ENCODE measurements around the gene EML4.
"Not testable (repeated sequence)": the region's sequence is repeated elsewhere in the genome, so short reads cannot be mapped to it uniquely, and the experiment has no call there.

The EML4 gene, protein sequence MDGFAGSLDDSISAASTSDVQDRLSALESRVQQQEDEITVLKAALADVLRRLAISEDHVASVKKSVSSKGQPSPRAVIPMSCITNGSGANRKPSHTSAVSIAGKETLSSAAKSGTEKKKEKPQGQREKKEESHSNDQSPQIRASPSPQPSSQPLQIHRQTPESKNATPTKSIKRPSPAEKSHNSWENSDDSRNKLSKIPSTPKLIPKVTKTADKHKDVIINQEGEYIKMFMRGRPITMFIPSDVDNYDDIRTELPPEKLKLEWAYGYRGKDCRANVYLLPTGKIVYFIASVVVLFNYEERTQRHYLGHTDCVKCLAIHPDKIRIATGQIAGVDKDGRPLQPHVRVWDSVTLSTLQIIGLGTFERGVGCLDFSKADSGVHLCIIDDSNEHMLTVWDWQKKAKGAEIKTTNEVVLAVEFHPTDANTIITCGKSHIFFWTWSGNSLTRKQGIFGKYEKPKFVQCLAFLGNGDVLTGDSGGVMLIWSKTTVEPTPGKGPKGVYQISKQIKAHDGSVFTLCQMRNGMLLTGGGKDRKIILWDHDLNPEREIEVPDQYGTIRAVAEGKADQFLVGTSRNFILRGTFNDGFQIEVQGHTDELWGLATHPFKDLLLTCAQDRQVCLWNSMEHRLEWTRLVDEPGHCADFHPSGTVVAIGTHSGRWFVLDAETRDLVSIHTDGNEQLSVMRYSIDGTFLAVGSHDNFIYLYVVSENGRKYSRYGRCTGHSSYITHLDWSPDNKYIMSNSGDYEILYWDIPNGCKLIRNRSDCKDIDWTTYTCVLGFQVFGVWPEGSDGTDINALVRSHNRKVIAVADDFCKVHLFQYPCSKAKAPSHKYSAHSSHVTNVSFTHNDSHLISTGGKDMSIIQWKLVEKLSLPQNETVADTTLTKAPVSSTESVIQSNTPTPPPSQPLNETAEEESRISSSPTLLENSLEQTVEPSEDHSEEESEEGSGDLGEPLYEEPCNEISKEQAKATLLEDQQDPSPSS

GRCh38 chr2:42169100-42169873 lies at the start of gene EML4:
Gene EML4, plus strand, starts transcription at chr2:42169353. Its CDS starts 259 bp downstream, at chr2:42169612.
- Histone ChIP-seq H3K27ac (peak within 1 kb of the TSS; percentile 86), H3K36me3 (ENCODE audit: control insufficient read depth, insufficient read depth, low read length) (no peaks in the 10 kb centered on the region), H3K9ac (peak within 1 kb of the TSS; percentile 59), H2AFZ (peak within 1 kb of the TSS; percentile 96), H3K4me2 (ENCODE audit: low read length) (peak within 1 kb of the TSS; percentile 94), H3K9me3 (ENCODE audit: control insufficient read depth, low read length) (no peaks in the 10 kb centered on the region), H3K4me3 (ENCODE audit: low read depth, low read length) (peak within 1 kb of the TSS; percentile 89), H3K27me3 (ENCODE audit: control insufficient read depth, insufficient read depth, low read length) (no peaks in the 10 kb centered on the region), H3K79me2 (peaks cover 19% of the 10 kb centered on the region), H3K4me1 (peaks cover 26% of the 10 kb centered on the region)
- TF ChIP-seq, protein P1, sequence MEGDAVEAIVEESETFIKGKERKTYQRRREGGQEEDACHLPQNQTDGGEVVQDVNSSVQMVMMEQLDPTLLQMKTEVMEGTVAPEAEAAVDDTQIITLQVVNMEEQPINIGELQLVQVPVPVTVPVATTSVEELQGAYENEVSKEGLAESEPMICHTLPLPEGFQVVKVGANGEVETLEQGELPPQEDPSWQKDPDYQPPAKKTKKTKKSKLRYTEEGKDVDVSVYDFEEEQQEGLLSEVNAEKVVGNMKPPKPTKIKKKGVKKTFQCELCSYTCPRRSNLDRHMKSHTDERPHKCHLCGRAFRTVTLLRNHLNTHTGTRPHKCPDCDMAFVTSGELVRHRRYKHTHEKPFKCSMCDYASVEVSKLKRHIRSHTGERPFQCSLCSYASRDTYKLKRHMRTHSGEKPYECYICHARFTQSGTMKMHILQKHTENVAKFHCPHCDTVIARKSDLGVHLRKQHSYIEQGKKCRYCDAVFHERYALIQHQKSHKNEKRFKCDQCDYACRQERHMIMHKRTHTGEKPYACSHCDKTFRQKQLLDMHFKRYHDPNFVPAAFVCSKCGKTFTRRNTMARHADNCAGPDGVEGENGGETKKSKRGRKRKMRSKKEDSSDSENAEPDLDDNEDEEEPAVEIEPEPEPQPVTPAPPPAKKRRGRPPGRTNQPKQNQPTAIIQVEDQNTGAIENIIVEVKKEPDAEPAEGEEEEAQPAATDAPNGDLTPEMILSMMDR (IDR thresholded peaks at IDR 0.05), result no peak

GRCh38 chr2:42123426-42123825 lies 45.7 kb upstream of the EML4 start:
- no peaks in the 10 kb centered on the region for H3K36me3 ChIP-seq (ENCODE audit: control insufficient read depth, insufficient read depth, low read length)
- H3K27me3 ChIP-seq (ENCODE audit: control insufficient read depth, insufficient read depth, low read length), result no peaks in the 10 kb centered on the region
- no peak overlapping the region for H2AFZ ChIP-seq
- H3K4me3 ChIP-seq (ENCODE audit: low read depth, low read length), result no peak overlapping the region
- TF ChIP-seq, protein P1 (IDR thresholded peaks at IDR 0.05), result no peak
- no peaks in the 10 kb centered on the region for H3K79me2 ChIP-seq
- peaks cover 20% of the 10 kb centered on the region for H3K4me1 ChIP-seq
- no peak overlapping the region for H3K4me2 ChIP-seq (ENCODE audit: low read length)
- no peaks in the 10 kb centered on the region for H3K9me3 ChIP-seq (ENCODE audit: control insufficient read depth, low read length)
- no peak overlapping the region for H3K27ac ChIP-seq
- no peak overlapping the region for H3K9ac ChIP-seq

GRCh38 chr2:42124011-42124785 lies 45.0 kb upstream of the EML4 start:
- Histone ChIP-seq H3K27me3 (ENCODE audit: control insufficient read depth, insufficient read depth, low read length) (no peaks in the 10 kb centered on the region), H3K36me3 (ENCODE audit: control insufficient read depth, insufficient read depth, low read length) (no peaks in the 10 kb centered on the region), H3K9ac (no peak overlapping the region), H3K4me3 (ENCODE audit: low read depth, low read length) (no peak overlapping the region), H2AFZ (no peak overlapping the region), H3K9me3 (ENCODE audit: control insufficient read depth, low read length) (no peaks in the 10 kb centered on the region), H3K79me2 (no peaks in the 10 kb centered on the region), H3K4me2 (ENCODE audit: low read length) (no peak overlapping the region), H3K4me1 (peaks cover 28% of the 10 kb centered on the region), H3K27ac (no peak overlapping the region)
- TF ChIP-seq, protein P1 (IDR thresholded peaks at IDR 0.05), result no peak

DNA sequence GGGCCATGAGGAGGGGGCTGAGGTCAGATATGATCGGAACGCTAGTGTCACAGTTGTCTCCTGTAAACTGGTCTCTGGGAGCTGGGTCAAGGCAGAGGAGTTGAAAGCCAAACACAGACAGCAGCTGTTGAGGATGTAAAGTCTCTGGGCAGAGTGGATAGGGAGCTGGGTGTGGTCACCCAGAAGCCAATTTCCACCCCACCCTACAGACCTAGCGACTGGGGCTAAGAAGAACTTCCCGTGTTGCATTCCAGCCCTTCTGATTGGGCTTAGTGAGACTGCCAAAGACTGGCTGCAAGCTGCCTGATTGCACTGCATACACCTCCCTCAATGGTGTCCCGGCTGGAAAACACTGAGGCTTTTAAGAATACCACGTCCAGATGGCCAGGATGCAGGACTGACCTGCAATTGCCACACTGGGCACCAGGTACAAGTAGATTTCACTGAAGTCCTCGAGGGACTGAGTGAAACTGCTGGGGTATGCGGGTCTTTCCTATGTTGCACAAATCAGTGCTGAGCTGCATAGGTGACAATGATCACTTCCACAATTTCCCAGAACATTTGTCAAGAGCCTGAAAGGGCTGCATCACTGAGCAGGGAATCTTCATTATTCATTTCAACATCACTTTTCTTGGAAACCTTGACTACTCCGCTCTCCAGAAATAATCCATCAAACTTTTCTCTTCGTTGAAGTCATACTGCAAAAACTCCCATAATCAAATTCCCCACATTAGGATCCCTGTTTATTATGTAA lies 43.1 kb upstream of the EML4 start:
- Histone ChIP-seq H3K79me2 (no peaks in the 10 kb centered on the region), H3K4me2 (ENCODE audit: low read length) (no peak overlapping the region), H3K4me1 (peaks cover 33% of the 10 kb centered on the region), H3K9me3 (ENCODE audit: control insufficient read depth, low read length) (no peaks in the 10 kb centered on the region), H3K27ac (no peak overlapping the region), H3K27me3 (ENCODE audit: control insufficient read depth, insufficient read depth, low read length) (no peaks in the 10 kb centered on the region), H3K36me3 (ENCODE audit: control insufficient read depth, insufficient read depth, low read length) (no peaks in the 10 kb centered on the region), H2AFZ (peak overlapping the region; percentile 45), H3K9ac (no peak overlapping the region), H3K4me3 (ENCODE audit: low read depth, low read length) (no peak overlapping the region)
- TF ChIP-seq, protein P1 (IDR thresholded peaks at IDR 0.05), result no peak

DNA sequence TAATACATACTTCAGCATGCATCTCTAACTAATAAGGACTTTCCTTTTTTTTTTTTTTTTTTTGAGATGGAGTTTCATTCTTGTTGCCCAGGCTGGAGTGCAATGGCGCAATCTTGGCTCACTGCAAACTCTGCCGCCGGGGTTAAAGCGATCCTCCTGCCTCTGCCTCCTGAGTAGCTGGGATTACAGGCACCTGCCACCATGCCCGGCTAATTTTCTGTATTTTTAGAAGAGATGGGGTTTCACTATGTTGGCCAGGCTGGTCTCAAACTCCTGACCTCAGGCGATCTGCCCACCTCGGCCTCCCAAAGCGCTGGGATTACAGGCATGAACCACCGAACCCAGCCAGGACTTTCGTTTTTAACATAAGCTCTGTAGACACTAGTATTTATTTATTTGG lies 42.3 kb upstream of the EML4 start:
- H3K36me3 ChIP-seq (ENCODE audit: control insufficient read depth, insufficient read depth, low read length); H3K4me2 ChIP-seq (ENCODE audit: low read length); H3K79me2 ChIP-seq; H3K9ac ChIP-seq; H3K27me3 ChIP-seq (ENCODE audit: control insufficient read depth, insufficient read depth, low read length); H3K9me3 ChIP-seq (ENCODE audit: control insufficient read depth, low read length); H3K4me3 ChIP-seq (ENCODE audit: low read depth, low read length): not testable (repeated sequence)
- Histone ChIP-seq H2AFZ (peak overlapping the region; percentile 68), H3K27ac (peak overlapping the region; percentile 93), H3K4me1 (peaks cover 38% of the 10 kb centered on the region)
